H1 (cell line): Measurements from ENCODE around the gene EFCAB6. TPM values are rescaled to one million over a fixed set of nuclear protein-coding genes. Genes with fewer than 3 reads are reported as not detected.

Source experiments
- CTCF ChIA-PET: fragments of 300-600 bp; sonication (Branson Sonifier 250); formaldehyde crosslinking; loops from one replicate; lab custom pipeline; 2021; ENCODE audit not compliant: partially characterized antibody; lab: Charles Lee
- POLR2A ChIA-PET: fragments of 300-600 bp; sonication (Branson Sonifier 250); formaldehyde crosslinking; loops from one replicate; lab custom pipeline; 2021; ENCODE audit warnings: inconsistent platforms; ENCODE audit not compliant: partially characterized antibody; lab: Charles Lee
- DNase-seq, 2 experiments: peaks; one replicate each; pipeline versions ENCODE4 v3.0.0 to v3.0.0-alpha.2; 2010 to 2022; ENCODE audit warnings: low spot score in 2 of 2, low read depth in 1 of 2, mixed read lengths in 1 of 2
- FAIRE-seq: peaks from 2 replicates; lab custom pipeline; 2011; peaks lifted over from hg19 to GRCh38; lab: Jason Lieb, UNC
- H2AFZ ChIP-seq: 2 replicates; pipeline ENCODE4 v1.8.1; 2012; ENCODE audit warnings: low read length, inconsistent platforms
- H2AK5ac ChIP-seq: 2 replicates; pipeline ENCODE4 v1.6.1; 2013; ENCODE audit warnings: low read depth, low read length
- H2BK120ac ChIP-seq: replicated peaks from 2 replicates; pipeline ENCODE3; 2013; ENCODE audit warnings: low read depth, low read length, inconsistent platforms
- H2BK12ac ChIP-seq: 2 replicates; pipeline ENCODE4 v1.6.1; 2013; ENCODE audit warnings: low read depth, low read length
- H2BK15ac ChIP-seq: 2 replicates; pipeline ENCODE4 v1.6.1; 2013; ENCODE audit warnings: low read length
- H2BK20ac ChIP-seq: 2 replicates; pipeline ENCODE4 v1.6.1; 2013; ENCODE audit warnings: low read length
- H2BK5ac ChIP-seq: 2 replicates; pipeline ENCODE4 v1.6.1; 2013; ENCODE audit warnings: low read depth, low read length
- H3K14ac ChIP-seq: 2 replicates; pipeline ENCODE4 v1.6.1; 2013; ENCODE audit warnings: inconsistent platforms; ENCODE audit not compliant: insufficient read length
- H3K18ac ChIP-seq: 2 replicates; pipeline ENCODE4 v1.6.1; 2013; ENCODE audit warnings: low read length; ENCODE audit errors: extremely low read depth
- H3K23ac ChIP-seq: 2 replicates; pipeline ENCODE4 v1.6.1; 2013; ENCODE audit warnings: inconsistent platforms; ENCODE audit not compliant: insufficient read length
- H3K23me2 ChIP-seq: 2 replicates; pipeline ENCODE4 v1.6.1; 2013; ENCODE audit warnings: low read depth, low read length
- H3K27ac ChIP-seq: 2 replicates; pipeline ENCODE4 v1.6.1; 2011; ENCODE audit warnings: low read depth, low read length, inconsistent platforms
- H3K27me3 ChIP-seq, 4 experiments: replicated peaks in 1 of 4; 1 replicate in 1 of 4; 2 replicates in 3 of 4; pipeline versions ENCODE4 v1.6.1 to v1.8.1; 2011 to 2013; ENCODE audit warnings: low read length in 3 of 4, mild to moderate bottlenecking in 3 of 4, inconsistent platforms in 2 of 4, mixed read lengths in 2 of 4, moderate library complexity in 1 of 4; ENCODE audit not compliant: control insufficient read depth in 3 of 4, insufficient read depth in 3 of 4; ENCODE audit errors: extremely low read depth in 1 of 4
- H3K36me3 ChIP-seq, 4 experiments: 2 replicates each; pipeline versions ENCODE4 v1.6.1 to v1.8.1; 2011 to 2013; ENCODE audit warnings: mild to moderate bottlenecking in 4 of 4, low read length in 3 of 4, moderate library complexity in 2 of 4, control low read depth in 1 of 4, inconsistent platforms in 1 of 4; ENCODE audit not compliant: insufficient read depth in 4 of 4, control insufficient read depth in 2 of 4
- H3K4ac ChIP-seq: replicated peaks from 2 replicates; pipeline ENCODE3; 2013; ENCODE audit warnings: low read length, low read depth, mixed read lengths, inconsistent platforms; ENCODE audit not compliant: insufficient read length
- H3K4me1 ChIP-seq, 4 experiments: replicated peaks in 1 of 4; 1 replicate in 1 of 4; 2 replicates in 3 of 4; pipeline versions ENCODE4 v1.6.1 to v1.8.1; 2011 to 2013; ENCODE audit warnings: low read length in 3 of 4, inconsistent platforms in 2 of 4, mixed read lengths in 1 of 4; ENCODE audit not compliant: insufficient read depth in 4 of 4, control insufficient read depth in 3 of 4
- H3K4me2 ChIP-seq, 2 experiments: 2 replicates each; pipeline versions ENCODE4 v1.6.1 to v1.8.1; 2011 to 2013; ENCODE audit warnings: low read depth in 2 of 2, low read length in 2 of 2, control low read depth in 1 of 2, inconsistent platforms in 1 of 2, mild to moderate bottlenecking in 1 of 2; ENCODE audit not compliant: insufficient read depth in 1 of 2
- H3K4me3 ChIP-seq, 4 experiments: fragments of 200-600, 300-600 bp in 1 of 4; sonication (generic), shearing (Covaris generic), sonication (Bioruptor Twin) in 1 of 4; 2 replicates each; pipeline versions ENCODE4 v1.5.1 to v1.8.1; 2011 to 2016; ENCODE audit warnings: low read length in 4 of 4, low read depth in 3 of 4, control low read depth in 2 of 4, inconsistent platforms in 2 of 4, mild to moderate bottlenecking in 2 of 4, mixed read lengths in 1 of 4, moderate library complexity in 1 of 4; ENCODE audit not compliant: insufficient read depth in 2 of 4; ENCODE audit errors: extremely low read depth in 1 of 4
- H3K56ac ChIP-seq: replicated peaks from 2 replicates; pipeline ENCODE3; 2013; ENCODE audit warnings: low read depth, mild to moderate bottlenecking, mixed read lengths, low read length, inconsistent platforms; ENCODE audit not compliant: insufficient read length
- H3K79me1 ChIP-seq: 2 replicates; pipeline ENCODE4 v1.6.1; 2013; ENCODE audit warnings: low read depth, low read length, control low read depth
- H3K79me2 ChIP-seq, 2 experiments: 2 replicates each; pipeline versions ENCODE4 v1.6.1 to v1.8.1; 2012 to 2013; ENCODE audit warnings: low read length in 2 of 2, mild to moderate bottlenecking in 2 of 2, inconsistent platforms in 1 of 2; ENCODE audit not compliant: insufficient read depth in 2 of 2, control insufficient read depth in 1 of 2
- H3K9ac ChIP-seq, 4 experiments: replicated peaks in 1 of 4; 1 replicate in 1 of 4; 2 replicates in 3 of 4; pipeline versions ENCODE4 v1.6.1 to v1.8.1; 2011 to 2013; ENCODE audit warnings: low read depth in 3 of 4, low read length in 3 of 4, control low read depth in 2 of 4, mild to moderate bottlenecking in 2 of 4, moderate library complexity in 2 of 4, inconsistent platforms in 1 of 4; ENCODE audit errors: extremely low read depth in 1 of 4
- H3K9me3 ChIP-seq, 2 experiments: 2 replicates each; pipeline versions ENCODE4 v1.6.1 to v1.8.1; 2012 to 2013; ENCODE audit warnings: mild to moderate bottlenecking in 2 of 2, moderate library complexity in 2 of 2, control low read depth in 1 of 2, inconsistent platforms in 1 of 2, low read depth in 1 of 2, low read length in 1 of 2, mixed read lengths in 1 of 2; ENCODE audit not compliant: insufficient read depth in 2 of 2
- H4K20me1 ChIP-seq, 2 experiments: replicated peaks in 1 of 2; 2 replicates each; pipeline versions ENCODE3 to v1.8.1; 2011 to 2013; ENCODE audit warnings: inconsistent platforms in 2 of 2, low read length in 2 of 2, mild to moderate bottlenecking in 1 of 2; ENCODE audit not compliant: insufficient read depth in 2 of 2, control insufficient read depth in 1 of 2
- H4K5ac ChIP-seq: 2 replicates; pipeline ENCODE4 v1.6.1; 2013; ENCODE audit warnings: low read length, low read depth, mixed read lengths, inconsistent platforms; ENCODE audit not compliant: insufficient read length
- H4K8ac ChIP-seq: 2 replicates; pipeline ENCODE4 v1.8.0; 2013; ENCODE audit warnings: mild to moderate bottlenecking, moderate library complexity, low read length, inconsistent platforms; ENCODE audit not compliant: insufficient read depth; ENCODE audit errors: extremely low read depth
- H4K91ac ChIP-seq: replicated peaks from 2 replicates; pipeline ENCODE3; 2013; ENCODE audit warnings: low read length, mixed read lengths, inconsistent platforms; ENCODE audit not compliant: insufficient read length
- EP300 ChIP-seq, 2 experiments: IDR thresholded peaks; 1 replicate in 1 of 2; 2 replicates in 1 of 2; pipeline ENCODE4 v1.6.1; 2011 to 2012; ENCODE audit warnings: low read depth in 2 of 2, low read length in 2 of 2, mild to moderate bottlenecking in 2 of 2, borderline replicate concordance in 1 of 2, inconsistent platforms in 1 of 2, moderate library complexity in 1 of 2
- GTF2F1 ChIP-seq: IDR thresholded peaks from 2 replicates; pipeline ENCODE4 v1.6.1; 2012; ENCODE audit warnings: low read depth, low read length, improper control_type of control experiment, borderline replicate concordance
- NANOG ChIP-seq: IDR thresholded peaks from 2 replicates; pipeline ENCODE4 v1.6.1; 2011; ENCODE audit warnings: low read length, low read depth, mild to moderate bottlenecking, inconsistent platforms; ENCODE audit not compliant: insufficient read depth, poor library complexity, severe bottlenecking
- RAD21 ChIP-seq, 2 experiments: IDR thresholded peaks in 1 of 2; conservative IDR thresholded peaks in 1 of 2; 2 replicates each; pipeline ENCODE4 v1.6.1; 2011; ENCODE audit warnings: low read depth in 2 of 2, low read length in 2 of 2, improper control_type of control experiment in 1 of 2, inconsistent platforms in 1 of 2, mild to moderate bottlenecking in 1 of 2, moderate library complexity in 1 of 2
- RBBP5 ChIP-seq: IDR thresholded peaks from 2 replicates; pipeline ENCODE4 v1.7.1; 2012; ENCODE audit warnings: low read depth, mild to moderate bottlenecking, inconsistent platforms, low read length, moderate library complexity, borderline replicate concordance
- RFX5 ChIP-seq: IDR thresholded peaks from 2 replicates; pipeline ENCODE4 v1.6.1; 2011; ENCODE audit warnings: low read depth, low read length, improper control_type of control experiment, borderline replicate concordance
- SAP30 ChIP-seq: fragments of 300-600 bp; sonication (generic); IDR thresholded peaks from 2 replicates; pipeline ENCODE4 v1.7.1; 2012; ENCODE audit warnings: low read length, moderate library complexity, mild to moderate bottlenecking, inconsistent platforms; ENCODE audit not compliant: insufficient read depth, insufficient replicate concordance
- SP4 ChIP-seq: IDR thresholded peaks from 2 replicates; pipeline ENCODE4 v1.6.1; 2012; ENCODE audit warnings: low read length, inconsistent platforms
- SRF ChIP-seq: IDR thresholded peaks from 2 replicates; pipeline ENCODE4 v1.6.1; 2011; ENCODE audit warnings: mild to moderate bottlenecking, low read depth, low read length, moderate library complexity
- SUZ12 ChIP-seq: fragments of 200-600 bp; sonication (generic); IDR thresholded peaks from 2 replicates; pipeline ENCODE4 v1.6.1; 2012; ENCODE audit warnings: mild to moderate bottlenecking, inconsistent platforms, low read length, moderate library complexity, mixed read lengths
- TCF12 ChIP-seq: IDR thresholded peaks from 2 replicates; pipeline ENCODE4 v1.6.1; 2011; ENCODE audit warnings: low read depth, mild to moderate bottlenecking, low read length
- WGBS, 2 experiments: shearing (Covaris generic) in 1 of 2; methylation state at CpG; one replicate each; pipeline versions ENCODE4 v1.1.6 to v1.1.7; 2013 to 2015; ENCODE audit warnings: low lambda C conversion rate in 2 of 2, mixed read lengths in 2 of 2, inconsistent platforms in 1 of 2, low coverage in 1 of 2, missing lambda C conversion rate in 1 of 2; ENCODE audit not compliant: insufficient replicate concordance in 2 of 2, insufficient coverage in 1 of 2, insufficient read length in 1 of 2; ENCODE audit errors: extremely low coverage in 1 of 2, missing lambda C conversion rate in 1 of 2; 5-methylcytosine and 5-hydroxymethylcytosine counted together
- polyA plus RNA-seq, 7 experiments: library from polyadenylated mRNA; depleted of rRNA in 3 of 7; stranded (reverse) in 5 of 7; unstranded in 2 of 7; fragments of >200 nt in 5 of 7; fragments of 200-250 nt in 2 of 7; gene quantifications; 1 replicate in 5 of 7; 2 replicates in 1 of 7; 4 replicates in 1 of 7; pipeline versions ENCODE4 v1.2.1 to v1.2.3, GENCODE V29; 2011 to 2013; ENCODE audit warnings: missing spikeins in 2 of 7, mixed read lengths in 2 of 7
- total RNA-seq: library from RNA; stranded (reverse); fragmentation: NEBNext Ultra II Directional; extraction: Animal tissue kit (Norgen Biotek cat#: 25700); gene quantifications from 2 replicates; pipeline ENCODE4 v1.2.1, GENCODE V29; 2021
- TF ChIP-seq, protein P1 (sequence below): IDR thresholded peaks from 2 replicates; pipeline ENCODE4 v1.6.1; 2012; ENCODE audit warnings: inconsistent platforms

The EFCAB6 gene
- total and polyA plus RNA-seq, 2 of the 8 experiments (the other 6 are each of a cell fraction or from before 2014, with no cell fraction given): 0.32 to 1.7 TPM

DNA sequence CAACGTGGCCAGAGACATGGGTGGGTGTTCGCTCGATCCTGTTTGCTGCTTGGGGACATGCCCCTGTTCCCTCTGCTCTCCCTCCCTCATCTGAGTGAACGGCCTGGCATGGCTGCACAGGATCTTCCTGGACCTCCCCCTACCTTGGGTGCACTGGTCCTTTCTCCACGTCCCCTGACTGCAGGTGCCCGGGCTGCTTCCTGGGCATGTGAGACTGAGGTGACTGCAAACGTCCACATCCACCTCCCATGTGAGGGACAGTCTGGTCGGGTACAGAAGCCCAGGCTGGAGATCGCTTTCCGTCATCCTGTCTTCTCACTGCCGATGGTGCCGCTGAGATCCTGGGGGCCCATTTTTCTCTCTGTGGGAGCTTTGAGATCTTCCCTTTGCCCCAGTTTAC, 38.4 kb upstream of the EFCAB6 start:
- no peak overlapping the region for H3K18ac ChIP-seq
- no peaks in the 10 kb centered on the region for H3K9me3 ChIP-seq
- no peak overlapping the region for H2BK120ac ChIP-seq
- H3K9ac ChIP-seq: no peak overlapping the region
- H2AFZ ChIP-seq: no peak overlapping the region
- H2BK5ac ChIP-seq: no peak overlapping the region
- no peak overlapping the region for H2BK20ac ChIP-seq
- no peak overlapping the region for H3K4me3 ChIP-seq
- H4K5ac ChIP-seq: no peak overlapping the region
- POLR2A ChIA-PET: interaction anchor here (1.1 kb wide), 1 partner anchor 27 kb away, joined by 3 read pairs; no protein-coding TSS in a partner anchor
- 85% methylated on average over 12 of the region's 12 CpGs; no CpG with 5 or more reads in 1 of the 2 experiments for WGBS, 2 experiments
- H4K8ac ChIP-seq: peak overlapping the region; percentile 46; the same call in 1 of the 2 replicates
- no peaks in the 10 kb centered on the region for H3K27me3 ChIP-seq
- CTCF ChIA-PET: interaction anchor here (1.2 to 3.7 kb wide), 3 partner anchors 8 to 34 kb away, joined by 3 to 24 read pairs (median 15); no protein-coding TSS in a partner anchor
- H3K36me3 ChIP-seq: no peaks in the 10 kb centered on the region
- no peak overlapping the region for H3K27ac ChIP-seq
- no peak overlapping the region for H3K14ac ChIP-seq
- no peak for FAIRE-seq
- H3K23me2 ChIP-seq: peaks cover 4% of the 10 kb centered on the region; the same call in 1 of the 2 replicates
- no peak overlapping the region for H3K23ac ChIP-seq
- peaks cover 0 to 72% of the 10 kb centered on the region in 2 experiments; a peak in 3 of 4 replicates for H3K79me2 ChIP-seq
- TF ChIP-seq TCF12: no peak
- no peak for TF ChIP-seq SP4
- no peak for TF ChIP-seq EP300 (IDR thresholded peaks at IDR 0.05; ENCODE audit: borderline replicate concordance in 1 of 2, low read depth in 2 of 2, low read length in 2 of 2)
- TF ChIP-seq SRF: no peak
- TF ChIP-seq RFX5: no peak
- TF ChIP-seq SAP30: no peak
- TF ChIP-seq, protein P1, sequence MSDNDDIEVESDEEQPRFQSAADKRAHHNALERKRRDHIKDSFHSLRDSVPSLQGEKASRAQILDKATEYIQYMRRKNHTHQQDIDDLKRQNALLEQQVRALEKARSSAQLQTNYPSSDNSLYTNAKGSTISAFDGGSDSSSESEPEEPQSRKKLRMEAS: no peak
- TF ChIP-seq NANOG: no peak
- TF ChIP-seq RBBP5: no peak
- TF ChIP-seq SUZ12: no peak
- no peak for TF ChIP-seq RAD21 (IDR thresholded peaks at IDR 0.05 in 1 of 2, conservative IDR thresholded peaks at IDR 0.05 in 1 of 2; ENCODE audit: low read depth in 2 of 2, low read length in 2 of 2)
- no peak for TF ChIP-seq GTF2F1
- TF ChIP-seq, all 59 proteins: peak for 0
- Histone ChIP-seq H3K4me2 (no peak overlapping the region), H4K91ac (no peak overlapping the region), H3K79me1 (peaks cover 54% of the 10 kb centered on the region), H2BK12ac (no peak overlapping the region), H3K56ac (no peak overlapping the region), H4K20me1 (peaks cover 11 to 25% of the 10 kb centered on the region in 2 experiments), H3K4me1 (peaks cover 0 to 12% (median 1%) of the 10 kb centered on the region in 4 experiments; a peak in 5 of 7 replicates), H3K4ac (no peak overlapping the region), H2AK5ac (no peak overlapping the region), H2BK15ac (no peak overlapping the region)
- no peak for DNase-seq
